GM18520 (cell line): Measurements from ENCODE around the gene TMEM203.
"Not testable (repeated sequence)": the region's sequence is repeated elsewhere in the genome, so short reads cannot be mapped to it uniquely, and the experiment has no call there.

Experiments
- ATAC-seq: cut with Tn5 transposase; IDR thresholded peaks from one replicate; pipeline ENCODE4 v1.9.1; 2021; ENCODE audit not compliant: unreplicated experiment

TMEM203 gene, protein sequence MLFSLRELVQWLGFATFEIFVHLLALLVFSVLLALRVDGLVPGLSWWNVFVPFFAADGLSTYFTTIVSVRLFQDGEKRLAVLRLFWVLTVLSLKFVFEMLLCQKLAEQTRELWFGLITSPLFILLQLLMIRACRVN

DNA sequence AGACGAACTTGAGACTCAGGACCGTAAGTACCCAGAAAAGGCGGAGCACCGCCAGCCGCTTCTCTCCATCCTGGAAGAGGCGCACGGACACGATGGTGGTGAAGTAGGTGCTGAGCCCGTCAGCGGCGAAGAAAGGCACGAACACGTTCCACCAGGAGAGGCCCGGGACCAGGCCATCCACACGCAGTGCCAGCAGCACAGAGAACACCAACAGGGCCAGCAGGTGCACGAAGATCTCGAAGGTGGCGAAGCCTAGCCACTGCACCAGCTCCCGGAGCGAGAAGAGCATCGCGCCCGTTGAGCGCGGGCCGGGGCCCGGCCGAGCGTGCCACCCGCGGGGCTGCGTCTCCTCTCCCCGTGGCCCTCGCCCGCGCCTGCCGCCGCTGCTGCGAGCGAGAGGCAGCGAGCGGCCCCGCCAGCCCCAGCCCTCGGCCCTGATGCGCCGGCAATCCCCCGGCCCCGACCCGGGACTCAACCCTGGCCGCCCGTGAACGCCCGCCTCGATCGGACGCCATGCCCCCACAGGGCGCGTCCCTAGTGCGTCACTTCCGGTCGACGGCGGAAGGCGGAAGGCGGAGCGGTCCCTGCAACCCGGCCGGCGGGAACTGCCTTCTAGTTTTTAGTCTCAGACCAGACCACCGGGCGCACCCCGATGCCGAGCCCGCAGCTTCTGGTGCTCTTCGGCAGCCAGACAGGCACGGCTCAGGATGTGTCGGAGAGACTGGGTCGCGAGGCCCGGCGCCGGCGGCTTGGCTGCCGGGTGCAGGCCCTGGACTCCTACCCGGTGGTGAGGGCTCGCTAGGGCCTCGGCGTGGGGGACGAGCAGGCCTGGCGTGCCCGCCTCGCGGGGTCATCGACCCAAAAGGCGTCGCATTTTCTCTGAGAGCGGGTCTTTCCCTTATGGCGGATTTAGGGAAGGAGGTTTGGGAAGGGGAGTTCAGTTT is at the start of gene TMEM203, which contains the start of gene NDOR1:
Gene TMEM203, minus strand, starts transcription at position 523 of the 944 bp plus-strand sequence. Its CDS starts 234 bp downstream, at position 289.
Gene NDOR1, plus strand, starts transcription at position 575 of the 944 bp plus-strand sequence. Its CDS starts 78 bp downstream, at position 653.
- peak; percentile 31 for ATAC-seq

DNA sequence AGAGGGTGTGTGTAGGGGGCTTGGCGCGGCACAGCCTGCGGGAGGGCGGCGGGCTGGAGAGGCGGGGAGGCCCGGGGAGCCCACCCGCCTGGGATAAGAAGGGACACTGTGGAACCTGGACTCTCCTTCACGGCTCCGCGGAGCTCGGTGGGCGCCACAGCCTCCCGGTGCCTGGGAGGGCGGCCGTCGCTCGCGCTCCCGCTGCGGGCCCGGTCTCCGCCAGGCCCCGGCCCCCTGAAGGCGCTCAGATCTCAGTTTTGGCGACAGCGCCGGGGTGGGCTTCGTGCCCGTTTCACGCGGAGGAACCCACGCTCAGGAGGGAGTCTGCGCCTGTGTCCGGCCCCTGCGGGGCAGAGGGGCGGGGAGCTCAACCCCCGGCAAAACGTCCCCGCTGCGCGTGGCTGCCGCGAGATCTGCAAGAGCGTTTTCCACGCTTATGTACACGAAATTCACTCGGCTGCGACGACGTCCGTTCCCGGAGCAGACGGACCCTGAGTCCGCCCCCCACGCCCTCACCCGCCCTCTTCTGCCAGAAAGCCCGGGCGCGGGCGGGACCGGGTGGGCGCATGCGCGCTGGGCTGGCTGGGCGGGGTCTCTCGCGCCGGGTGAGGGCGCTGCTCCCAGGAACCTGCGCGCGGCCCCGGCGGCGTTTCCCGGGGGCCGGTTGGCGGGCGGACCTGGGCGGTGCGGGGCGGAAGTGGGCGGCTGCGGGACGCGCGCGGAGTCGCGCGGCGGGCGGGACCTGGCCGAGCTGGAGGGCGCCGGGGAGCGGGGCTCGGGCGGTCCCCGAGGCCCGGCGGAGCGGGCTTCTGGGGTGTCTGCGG is 49.4 kb upstream of the TMEM203 start, which contains the start of gene NELFB:
Gene NELFB, plus strand, starts transcription at position 704 of the 824 bp plus-strand sequence.
- ATAC-seq, result peak; percentile 69

DNA sequence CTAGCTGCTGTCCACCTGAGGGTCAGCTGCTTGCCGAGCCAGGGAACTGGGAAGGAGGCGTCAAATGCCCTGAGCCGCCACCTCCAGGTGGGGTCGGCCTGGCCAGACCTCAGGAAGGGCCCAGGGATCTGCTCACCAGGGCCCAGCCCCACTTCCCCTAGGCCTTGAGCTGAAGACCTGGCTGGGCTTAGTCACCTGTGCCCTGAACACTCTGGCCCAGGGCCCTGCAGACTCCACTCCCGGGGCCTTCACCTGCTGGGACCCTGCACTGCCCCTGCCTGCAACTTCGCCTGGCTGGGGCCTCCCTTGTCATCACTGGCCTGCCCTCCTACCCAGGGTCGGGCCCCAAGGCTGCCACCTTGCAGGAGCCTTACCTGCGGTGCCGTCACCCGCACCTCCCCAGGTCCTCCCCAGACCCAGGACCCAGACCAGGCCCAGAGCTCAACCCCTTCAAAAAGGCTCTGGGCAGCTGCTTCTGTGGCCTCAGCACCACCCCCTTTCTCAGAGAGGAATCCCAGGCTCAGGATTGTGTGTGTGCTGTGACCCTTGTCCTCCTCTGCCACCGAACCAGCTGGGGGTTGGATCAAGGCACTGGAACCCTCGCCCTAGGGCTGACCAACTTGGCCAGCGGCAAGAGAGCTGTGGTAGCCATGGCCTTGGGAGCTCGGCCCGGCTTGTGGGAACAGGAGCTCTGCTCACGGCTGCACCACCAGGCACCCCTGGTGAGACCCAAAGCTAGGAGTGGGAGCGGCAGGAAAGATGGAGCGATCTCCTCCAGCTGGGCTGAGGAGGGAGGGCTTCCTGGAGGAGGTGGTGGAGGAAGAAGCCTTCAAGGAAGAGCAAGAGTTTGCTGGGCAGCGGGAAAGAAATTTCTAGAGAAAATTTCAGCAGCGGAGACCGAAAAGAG is 48.5 kb upstream of the TMEM203 start:
- no peak for ATAC-seq

DNA sequence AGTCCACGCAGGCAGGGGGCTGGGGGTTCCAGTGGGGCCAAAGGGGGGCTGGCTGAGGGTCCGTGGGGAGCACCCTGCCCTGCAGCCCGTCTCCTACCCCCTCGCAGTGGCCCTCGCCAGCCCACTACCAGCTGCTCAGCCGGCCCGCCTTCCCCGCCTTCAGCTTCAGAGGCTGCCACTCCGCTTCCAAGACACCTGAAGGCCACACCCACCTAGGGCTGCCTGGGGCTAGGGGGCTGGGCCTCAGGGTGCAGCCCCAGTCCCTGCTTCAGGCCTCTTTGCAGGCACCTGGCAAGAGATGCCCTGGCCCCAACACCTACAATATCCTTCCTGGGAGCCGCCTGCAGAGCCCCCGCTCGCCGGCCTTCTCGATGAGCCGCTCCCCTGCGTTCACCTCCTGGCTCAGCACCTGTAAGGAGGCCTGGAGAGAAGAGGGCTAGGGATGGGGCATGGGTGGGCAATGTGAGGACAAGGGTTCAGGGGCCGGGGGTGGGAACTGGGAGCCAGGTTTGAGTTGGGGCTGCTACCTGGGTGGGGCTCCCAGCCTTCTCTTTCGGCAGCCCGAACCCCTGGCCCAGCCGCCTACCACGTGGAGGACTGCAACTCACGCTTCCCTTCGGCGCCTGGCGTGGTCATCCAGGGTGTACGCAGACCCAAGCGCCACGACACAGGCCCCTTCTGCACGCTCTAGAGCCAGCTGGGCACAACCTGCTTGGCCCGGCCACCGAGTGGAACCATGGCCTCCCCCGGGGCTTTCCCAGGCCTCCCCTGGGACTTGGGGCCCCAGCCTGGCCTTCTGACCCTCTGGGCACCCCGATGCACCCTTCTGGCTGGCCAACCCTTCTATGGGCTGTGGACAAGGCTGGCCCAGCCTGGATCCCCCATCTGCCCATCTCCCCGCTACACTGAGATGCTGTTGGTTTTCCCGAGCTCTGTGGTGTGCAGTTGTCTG is 47.4 kb upstream of the TMEM203 start:
- no peak for ATAC-seq

DNA sequence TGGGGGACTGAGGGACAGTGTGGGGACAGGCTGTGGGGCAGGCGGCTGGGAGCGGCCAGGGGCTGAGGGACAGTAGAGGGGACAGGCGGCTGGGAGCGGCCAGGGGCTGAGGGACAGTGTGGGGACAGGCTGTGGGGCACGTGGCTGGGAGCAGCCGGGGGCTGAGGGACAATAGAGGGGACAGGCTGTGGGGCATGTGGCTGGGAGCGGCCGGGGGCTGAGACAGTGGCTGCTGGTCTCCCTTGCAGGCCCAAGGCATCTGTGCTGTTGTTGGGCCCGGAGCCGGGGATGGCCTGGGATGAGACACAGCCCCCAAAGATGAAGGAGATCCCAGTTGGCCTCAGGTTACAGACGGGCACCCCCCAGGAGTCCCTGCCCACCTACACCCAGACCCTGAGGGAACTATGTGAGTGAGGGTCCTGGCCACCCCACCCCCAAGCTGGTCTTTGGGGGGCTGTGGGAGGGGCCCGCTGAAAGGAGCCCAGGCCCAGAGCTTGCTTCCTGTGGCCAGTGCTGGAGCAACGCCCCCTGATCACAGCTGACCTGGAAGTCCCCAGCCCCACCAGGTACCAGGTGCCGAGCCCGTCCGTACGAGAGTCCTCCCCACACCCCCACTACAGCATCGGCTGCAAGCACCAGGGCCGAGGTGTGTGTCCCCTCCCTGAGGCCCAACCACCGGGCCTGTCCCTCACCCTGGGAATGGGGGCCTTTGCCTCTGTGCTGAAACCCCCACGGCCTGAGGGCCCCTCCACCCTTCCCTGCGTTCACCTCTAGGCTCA is 46.2 kb upstream of the TMEM203 start:
- no peak for ATAC-seq

DNA sequence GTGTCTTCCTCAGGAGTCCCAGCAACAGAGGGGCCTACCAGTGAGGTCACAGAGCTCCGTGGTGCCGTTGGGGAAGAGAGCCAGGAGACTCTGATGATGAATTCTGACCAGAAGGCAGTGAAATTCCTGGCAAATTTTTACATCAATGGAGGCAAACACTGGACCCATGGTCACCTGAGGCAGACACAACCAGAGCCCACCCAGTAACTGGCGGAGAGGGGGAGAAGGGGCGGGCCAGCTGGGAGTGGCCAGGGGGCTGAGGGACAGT is 45.7 kb upstream of the TMEM203 start, which contains the start of gene STPG3:
Gene STPG3, plus strand, starts transcription at position 93 of the 268 bp plus-strand sequence. Its CDS starts 1 bp downstream, at position 94.
- no peak for ATAC-seq

DNA sequence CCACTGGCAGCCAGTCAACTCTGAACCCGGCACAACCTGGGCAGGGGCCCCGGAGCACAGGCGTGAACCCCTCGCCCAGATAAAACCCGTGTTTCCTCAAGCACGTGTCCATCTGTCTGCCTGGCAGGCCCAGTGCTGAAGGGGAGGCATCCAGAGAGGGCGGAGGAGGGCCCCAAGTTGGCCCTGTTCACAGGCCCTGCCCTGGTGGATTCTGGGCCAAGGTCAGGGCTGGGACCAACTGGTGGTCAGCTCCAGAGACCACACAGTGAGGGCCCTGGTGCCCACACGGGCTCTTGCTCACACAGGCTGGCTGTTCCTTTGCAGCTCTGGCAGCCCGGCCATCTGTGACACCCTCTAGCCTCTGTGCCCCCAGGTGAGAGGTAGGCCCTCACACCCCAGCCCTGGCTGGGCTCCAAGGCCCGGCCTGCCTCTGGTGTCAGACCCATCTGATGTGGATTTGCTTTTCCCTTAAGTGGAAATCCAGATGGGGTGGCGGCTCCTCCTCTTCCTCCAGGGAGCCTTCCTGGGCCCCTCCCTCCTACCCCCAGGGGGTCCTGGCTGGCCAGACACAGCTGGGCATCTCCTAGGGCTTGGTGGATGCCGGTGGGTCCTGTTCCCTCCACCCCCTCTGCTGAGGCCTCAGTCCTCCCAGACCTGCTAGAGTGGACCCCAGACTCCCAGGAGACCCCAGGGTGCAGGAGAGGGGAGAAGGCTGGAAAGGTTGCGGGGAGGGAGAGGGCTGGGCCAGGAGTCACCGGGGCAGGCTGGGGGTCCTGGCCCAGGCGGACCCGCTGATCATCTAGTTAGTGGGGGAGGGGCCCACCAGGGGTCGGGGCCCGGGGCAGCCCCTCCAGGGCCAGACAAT is 45.1 kb upstream of the TMEM203 start:
- no peak for ATAC-seq

DNA sequence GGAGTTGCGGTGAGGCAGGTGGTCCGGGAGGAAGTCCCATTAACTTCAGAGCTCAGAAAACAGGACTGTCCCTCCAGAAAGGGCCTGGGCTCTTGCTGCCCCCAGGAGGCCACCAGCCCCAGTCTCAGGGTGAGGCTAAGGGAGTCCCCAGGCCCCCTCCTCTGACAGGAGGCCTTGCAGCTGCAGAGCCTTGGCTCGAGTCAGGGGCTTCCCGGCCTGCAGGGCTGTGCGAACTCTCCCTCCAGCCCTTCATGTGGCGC is 42.4 kb upstream of the TMEM203 start:
- no peak for ATAC-seq

DNA sequence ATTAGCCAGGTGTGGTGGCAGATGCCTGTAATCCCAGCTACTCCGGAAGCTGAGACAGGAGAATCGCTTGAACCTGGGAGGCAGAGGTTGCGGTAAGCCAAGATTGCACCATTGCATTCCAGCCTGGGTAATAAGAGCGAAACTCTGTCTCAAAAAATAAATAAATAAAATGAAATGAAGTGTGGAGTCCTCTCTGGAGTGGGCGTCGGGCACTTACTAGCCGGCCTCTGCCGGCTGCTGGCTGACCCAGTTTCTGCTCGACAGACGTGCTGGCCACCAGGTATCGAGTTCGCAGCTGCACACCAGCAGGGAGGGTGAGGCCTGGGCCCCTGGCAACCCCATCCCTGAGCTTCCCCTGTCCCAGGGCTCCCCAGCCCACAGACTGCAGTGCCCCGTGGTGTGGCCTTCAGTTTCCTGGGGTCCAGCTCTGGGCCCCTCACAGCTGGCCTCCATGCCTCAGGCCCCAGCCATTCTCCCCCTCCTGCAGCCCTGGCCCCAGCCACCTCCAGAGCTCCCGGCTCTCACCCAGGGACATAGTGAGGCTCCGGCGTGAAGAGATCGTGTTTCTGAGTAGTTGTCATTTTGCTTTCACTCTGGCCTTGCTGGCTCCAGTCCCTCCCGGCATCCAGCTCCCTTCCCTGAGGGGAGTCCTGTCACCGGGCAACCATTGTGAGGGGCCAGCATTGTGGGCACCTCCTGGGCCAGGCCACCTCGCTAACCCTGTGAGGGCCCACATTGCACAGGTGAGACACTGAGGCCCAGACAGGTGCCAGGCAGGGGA is 41.9 kb upstream of the TMEM203 start:
- no peak for ATAC-seq

DNA sequence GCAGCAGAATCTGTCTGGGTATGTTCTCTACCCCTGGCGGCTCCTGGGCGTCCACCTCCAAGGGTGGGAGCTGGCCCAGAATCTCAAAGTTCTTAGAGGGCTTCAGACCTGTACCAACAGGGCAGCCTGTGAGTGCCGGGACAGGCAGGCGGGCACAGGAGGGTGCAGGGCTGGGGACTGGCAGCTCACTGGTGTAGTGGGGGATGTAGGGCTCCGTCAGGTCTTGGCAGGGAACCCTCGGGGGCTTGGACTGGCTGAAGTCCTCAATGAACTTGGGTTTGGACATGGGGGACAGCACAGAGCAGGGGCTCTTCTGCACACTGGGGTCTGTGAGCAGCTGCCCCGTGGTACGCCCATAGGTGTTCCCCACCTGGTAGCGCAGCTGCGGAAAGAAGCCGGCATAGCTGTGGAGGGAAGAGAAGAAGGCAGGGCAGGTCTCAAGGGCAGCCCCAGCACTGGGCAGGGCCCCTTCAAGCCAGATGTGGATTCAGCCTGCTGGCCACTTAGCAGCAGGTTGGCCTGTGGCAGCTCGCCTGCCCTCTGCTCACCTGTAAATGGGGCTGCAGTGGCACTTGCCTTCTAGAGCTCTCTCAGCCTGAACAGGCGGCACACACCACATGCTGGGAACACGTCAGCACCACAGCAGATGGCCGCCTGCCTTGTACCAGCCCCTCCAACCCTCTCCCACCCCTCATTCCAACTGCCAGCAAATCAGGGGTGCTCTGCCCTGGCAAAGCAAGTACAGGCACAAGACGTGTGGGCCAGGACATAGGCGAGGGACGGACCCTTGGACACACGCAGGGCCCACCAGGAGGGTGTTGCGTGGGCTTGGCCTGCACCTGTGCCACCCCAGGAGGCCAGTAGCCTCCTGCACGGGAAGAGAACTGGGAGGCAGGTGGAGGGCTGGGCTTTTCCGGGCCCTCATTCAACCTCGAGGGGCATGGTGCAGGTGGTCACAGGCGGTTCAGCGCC is 40.3 kb upstream of the TMEM203 start:
- no peak for ATAC-seq

DNA sequence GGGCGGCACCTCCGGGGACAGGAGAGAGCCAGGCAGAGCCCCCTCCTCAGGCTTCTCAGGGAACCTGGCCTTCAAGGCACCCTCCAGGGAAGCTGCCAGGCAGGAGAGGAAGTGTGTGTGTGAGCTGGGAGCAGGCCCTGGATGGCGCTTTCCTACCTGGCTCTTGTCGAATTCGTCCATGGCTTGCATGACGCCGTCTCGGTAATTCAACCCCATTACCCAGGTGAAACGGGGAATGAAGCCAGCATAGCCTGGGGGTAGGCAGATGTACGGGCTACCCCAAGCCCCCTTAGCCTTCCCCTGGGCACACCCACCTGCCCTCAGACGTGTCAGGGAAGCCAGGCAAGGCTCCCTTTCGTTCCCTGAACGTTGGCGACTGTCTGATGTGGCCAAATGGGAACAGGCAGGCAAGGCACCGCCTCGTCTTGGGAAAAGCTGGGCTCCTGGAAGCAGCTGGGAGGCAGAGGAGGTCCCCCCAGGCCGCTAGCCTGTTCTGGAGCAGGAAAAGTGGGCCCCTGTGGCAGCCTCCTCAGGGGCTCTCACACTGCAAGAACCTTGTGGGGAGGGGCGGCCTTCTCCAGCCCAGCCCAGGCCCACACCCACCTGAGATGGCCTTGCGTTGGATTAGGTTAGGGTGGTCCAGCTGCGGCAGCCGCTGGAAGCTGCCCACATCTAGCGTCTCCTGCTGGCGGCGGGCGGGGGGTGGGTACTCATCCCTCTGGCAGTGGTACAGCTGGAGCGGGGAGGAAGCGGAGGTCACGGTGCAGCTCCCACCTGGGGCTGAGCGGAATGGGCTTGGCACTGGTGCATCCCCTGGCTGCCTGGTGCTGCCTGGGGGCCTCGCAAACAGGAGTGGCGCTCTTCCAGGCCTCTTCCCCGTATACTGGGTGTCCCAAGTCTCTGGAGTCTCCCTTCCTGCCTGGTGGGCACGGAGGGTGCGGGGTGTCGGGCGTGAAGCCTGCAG is 39.3 kb upstream of the TMEM203 start:
- no peak for ATAC-seq

DNA sequence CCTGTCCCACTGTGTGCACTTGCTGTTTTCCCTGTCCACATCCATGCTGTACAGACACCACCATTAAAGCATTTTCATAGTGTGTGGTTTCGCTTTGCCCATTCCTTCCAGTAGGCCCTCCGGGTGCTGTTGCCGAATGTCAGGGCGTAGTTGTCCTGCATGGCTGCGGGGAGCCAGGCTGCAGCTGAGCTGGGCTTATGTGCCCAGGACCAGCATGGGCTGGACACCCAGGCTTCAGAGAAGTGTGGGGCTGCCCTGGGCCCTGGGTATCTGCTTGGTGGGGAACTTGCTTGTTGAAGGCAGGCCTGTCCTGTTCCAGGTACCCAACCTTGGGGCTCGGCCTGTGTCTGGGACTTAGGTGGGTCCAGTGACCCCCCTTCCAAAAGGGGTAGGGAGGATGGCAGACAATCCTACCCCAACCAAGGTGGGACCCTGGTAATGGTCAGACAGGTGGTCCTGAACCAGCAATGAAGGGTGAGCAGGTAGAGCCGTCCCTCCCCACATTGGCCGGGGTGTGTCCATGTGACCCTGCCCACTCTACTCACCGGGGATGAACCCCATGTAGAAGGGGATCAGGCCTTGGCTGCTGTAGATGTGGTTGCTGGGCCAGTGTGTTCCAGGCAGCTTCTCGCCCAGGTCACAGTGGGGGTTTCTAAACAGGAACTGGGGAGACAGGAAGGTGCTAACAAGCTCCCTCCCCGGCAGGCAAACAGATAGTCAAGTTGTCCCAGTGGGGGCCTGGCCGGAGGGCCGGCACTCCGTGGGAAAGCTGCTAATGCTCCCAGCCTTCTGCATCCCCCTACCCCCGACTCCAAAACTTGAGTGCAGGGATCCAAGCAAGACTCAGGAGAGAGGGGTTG is 38.4 kb upstream of the TMEM203 start:
- no peak for ATAC-seq

DNA sequence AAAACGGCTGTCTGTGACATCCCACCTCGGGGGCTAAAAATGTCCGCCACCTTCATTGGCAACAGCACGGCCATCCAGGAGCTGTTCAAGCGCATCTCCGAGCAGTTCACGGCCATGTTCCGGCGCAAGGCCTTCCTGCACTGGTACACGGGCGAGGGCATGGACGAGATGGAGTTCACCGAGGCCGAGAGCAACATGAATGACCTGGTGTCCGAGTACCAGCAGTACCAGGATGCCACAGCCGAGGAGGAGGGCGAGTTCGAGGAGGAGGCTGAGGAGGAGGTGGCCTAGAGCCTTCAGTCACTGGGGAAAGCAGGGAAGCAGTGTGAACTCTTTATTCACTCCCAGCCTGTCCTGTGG is 37.8 kb upstream of the TMEM203 start:
- not testable (repeated sequence) for ATAC-seq
